ENCODE measurements around the gene ARNT2. TPM values are rescaled to one million over a fixed set of nuclear protein-coding genes. Genes with fewer than 3 reads are reported as not detected.

Gene ARNT2
- total RNA-seq, 1 donor from 2014 or later, result under 0.01 TPM

GRCh38 chr15:80551348-80551747, 147.2 kb downstream of the ARNT2 start:
- DNase-seq (ENCODE audit: low read depth in 2 of 2), result no peak

DNA sequence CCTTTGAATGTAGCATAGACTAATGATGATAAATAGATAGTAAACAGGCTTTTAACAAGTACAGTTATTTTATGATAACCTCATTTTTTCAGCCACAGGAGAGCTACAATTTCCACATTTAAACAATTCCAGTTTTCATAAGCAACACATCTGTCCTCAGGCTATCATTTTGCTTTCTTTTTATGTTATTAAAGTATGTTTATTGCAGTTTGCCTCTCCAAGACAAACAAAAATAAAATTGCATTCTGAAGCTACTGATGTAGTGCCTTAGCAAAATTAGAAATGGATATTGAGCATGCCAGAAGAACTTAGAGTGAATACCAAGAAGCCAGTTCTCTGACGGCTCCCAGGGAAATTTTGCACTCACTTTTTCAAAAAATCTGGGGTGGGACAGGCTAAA, 150.4 kb downstream of the ARNT2 start:
- DNase-seq (ENCODE audit: low read depth in 2 of 2), result no peak

GRCh38 chr15:80556694-80557367, 152.6 kb downstream of the ARNT2 start:
- no peak for DNase-seq (ENCODE audit: low read depth in 2 of 2)

GRCh38 chr15:80557441-80558234, 153.5 kb downstream of the ARNT2 start:
- DNase-seq (ENCODE audit: low read depth in 2 of 2), result no peak

- no peak for DNase-seq (ENCODE audit: low read depth in 2 of 2)
Observed at GRCh38 chr15:80558631-80559319, 154.6 kb downstream of the ARNT2 start.

- DNase-seq (ENCODE audit: low read depth in 2 of 2), result no peak
Observed at GRCh38 chr15:80559320-80559693, 155.1 kb downstream of the ARNT2 start.

DNA sequence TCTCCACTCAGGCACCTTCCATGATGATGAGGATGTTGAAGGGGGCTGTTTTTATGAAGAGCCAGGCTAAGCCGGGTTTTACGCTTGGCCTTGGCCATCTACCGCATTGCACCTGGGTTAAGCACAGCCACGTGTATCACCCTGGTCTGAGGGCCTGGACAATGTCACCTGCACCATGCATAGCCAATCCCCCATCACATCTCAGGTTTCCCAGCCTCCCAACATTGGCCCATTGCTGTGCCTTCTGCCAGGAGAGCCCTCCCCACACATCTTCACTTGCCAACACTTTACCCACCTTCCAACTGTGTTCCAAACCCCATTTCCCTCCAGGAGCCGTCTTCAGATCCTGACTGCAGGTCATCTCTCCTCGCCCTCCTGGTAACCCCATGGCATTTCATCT, 155.6 kb downstream of the ARNT2 start:
- DNase-seq (ENCODE audit: low read depth in 2 of 2), result no peak

DNA sequence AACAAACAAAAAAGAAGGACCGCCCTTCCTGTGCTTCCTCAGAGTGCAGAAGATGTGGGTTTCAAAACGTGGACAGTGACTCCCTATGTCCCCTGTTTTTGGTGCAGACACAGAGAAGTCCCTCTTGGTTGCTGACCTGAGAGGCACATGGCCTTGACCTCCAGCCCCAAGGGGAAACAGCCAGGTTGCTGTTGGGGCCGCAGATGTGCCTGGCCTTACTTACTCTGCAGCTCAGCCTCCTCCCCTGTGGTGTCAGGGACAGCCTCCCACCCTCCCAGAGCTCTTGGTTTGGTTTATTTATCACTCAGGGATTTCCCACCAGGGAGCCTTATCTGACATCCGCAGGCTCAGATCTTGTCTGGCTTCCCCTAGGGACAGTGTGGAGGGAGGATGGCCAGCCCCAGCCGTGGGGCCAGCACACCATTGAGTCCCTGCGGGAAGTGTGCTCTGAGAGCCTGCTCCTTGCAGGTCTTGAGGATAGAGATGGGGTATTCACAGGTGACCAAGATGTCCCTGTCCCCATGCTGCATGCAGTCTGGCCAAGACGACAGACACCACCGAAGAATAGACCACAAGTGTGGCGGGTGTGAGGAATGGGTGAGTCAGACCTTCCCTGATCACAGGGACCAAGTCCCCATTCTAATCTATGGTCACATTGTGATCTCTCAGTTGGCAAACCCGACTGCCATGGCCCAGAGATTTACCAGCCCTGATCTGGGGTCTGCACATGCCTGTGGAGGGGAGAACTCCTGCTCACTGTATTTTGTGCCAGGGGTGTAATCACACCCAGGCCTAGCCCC, 156.6 kb downstream of the ARNT2 start:
- DNase-seq (ENCODE audit: low read depth in 2 of 2), result no peak

DNA sequence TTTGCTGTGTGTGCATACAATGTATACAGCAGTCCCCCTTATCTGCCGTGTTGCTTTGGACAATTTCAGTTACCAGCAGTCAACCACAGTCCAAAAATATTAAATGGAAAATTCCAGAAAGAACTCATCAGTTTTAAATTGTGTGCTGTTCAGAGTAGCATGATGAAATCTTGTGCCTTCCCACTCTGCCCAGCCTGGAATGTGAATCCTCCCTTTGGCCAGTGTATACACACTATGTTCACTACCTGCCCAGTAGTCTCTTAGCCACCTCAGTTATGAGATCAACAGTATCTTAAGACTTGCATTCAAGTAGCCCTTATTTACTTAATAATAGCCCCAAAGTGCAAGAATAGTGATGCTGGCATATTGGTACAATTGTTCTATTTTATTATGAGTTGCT, 157.3 kb downstream of the ARNT2 start:
- no peak for DNase-seq (ENCODE audit: low read depth in 2 of 2)

- DNase-seq (ENCODE audit: low read depth in 2 of 2), result no peak
Observed at GRCh38 chr15:80562033-80562432, 157.9 kb downstream of the ARNT2 start.

DNA sequence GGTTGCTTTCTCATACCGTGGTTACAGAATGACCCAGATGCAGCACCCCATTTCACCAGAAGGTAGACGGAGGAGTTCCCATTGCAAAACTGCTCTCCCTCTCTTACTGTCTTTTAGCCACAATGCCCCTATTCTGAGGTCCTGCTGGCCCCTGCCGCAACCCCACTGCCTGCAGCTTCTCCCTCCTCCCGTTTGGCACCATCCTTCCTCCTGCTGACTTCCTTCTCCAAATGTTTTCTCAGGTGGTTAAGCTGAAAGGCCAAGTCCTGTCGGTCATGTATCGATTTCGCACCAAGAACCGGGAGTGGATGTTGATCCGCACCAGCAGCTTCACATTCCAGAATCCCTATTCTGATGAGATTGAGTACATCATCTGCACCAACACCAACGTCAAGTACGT, 158.7 kb downstream of the ARNT2 start:
- no peak for DNase-seq (ENCODE audit: low read depth in 2 of 2)

DNA sequence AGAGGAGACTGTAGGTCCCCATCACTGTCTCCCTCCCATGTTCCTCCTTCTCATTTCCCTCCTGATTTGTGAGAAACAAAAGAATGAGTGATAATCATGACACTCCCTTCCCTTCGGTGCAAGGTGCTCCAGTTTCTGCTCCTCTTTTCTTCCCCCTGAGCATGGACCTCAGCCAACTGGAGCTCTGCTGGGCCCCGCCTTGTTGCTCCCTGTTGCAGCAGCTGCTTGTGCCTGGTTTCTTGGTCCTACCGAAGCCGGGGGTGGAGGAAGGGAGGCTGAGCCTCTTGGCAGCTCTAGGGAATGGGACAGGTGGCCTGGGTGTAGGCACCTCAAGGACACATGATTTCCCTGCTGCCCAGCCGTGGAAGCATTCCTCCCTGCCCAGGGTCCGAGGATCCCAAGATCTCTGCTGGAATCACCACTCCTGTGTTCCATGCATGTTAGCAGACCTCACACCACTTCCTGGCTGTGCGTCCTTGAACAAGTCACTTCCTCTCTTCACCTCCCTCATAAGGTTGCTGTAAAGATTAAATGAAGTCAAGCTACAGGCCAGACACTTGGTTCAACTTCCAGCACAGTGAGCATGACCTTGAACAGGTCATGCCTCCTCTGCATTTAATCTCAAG, 159.3 kb downstream of the ARNT2 start:
- no peak for DNase-seq (ENCODE audit: low read depth in 2 of 2)

DNA sequence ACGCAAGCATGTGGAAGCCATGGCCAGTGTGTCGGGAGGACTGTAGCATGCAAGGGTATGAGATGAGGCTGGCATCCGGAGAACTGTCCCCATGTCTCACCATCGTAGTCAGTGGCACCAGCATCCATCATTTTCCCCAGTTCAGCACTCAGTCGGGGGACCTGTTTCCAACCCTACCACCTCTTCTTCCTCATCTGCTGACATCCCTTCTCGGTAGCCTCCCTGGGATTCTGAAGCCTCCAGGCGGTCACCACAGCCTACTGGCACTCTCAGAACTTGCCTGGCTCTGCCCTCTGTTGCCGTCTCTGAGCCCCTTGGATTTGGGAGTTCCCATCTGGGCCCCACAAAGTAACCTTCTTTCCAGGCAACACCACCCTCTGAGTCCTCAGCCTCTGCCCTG, 159.9 kb downstream of the ARNT2 start:
- no peak for DNase-seq (ENCODE audit: low read depth in 2 of 2)

DNA sequence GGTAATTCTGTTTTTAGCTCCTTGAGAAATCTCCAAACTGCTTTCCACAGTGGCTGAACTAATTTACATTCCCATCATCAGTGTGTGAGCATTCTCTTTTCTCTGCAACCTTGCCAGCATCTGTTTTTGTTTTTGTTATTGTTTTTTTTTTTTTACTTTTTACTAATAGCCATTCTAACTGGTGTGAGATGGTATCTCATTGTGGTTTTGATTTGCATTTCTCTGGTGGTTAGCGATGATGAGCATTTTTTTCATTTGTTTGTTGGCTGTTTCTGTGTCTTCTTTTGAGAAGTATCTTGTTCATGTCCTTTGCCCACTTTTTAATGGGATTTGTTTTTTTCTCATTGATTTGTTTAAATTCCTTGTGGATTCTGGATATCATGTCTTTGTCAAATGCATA, 161.2 kb downstream of the ARNT2 start:
- DNase-seq (ENCODE audit: low read depth in 2 of 2), result no peak

DNA sequence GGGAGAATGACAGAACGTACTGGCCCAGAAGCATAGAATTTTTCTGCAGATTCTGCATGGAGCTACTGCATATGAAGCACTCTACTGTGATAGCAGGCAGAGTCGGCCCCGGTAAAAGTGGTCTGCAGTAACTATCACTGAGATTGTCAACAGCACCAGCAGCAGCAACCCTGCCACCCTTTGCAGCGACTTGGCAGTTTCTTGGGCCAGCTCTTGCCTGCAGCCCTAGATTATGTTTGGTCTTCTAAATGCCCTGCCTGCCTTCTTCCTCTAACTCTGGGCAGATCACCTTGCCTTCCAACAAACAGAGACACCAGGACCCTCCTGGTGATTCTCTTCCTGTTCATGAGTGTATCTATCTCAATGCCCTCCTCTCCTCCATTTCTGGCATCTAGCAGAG, 161.8 kb downstream of the ARNT2 start:
- no peak for DNase-seq (ENCODE audit: low read depth in 2 of 2)

- DNase-seq (ENCODE audit: low read depth in 2 of 2), result peak; percentile 85 to 93
Observed at GRCh38 chr15:80567721-80568157, 163.6 kb downstream of the ARNT2 start.

- DNase-seq (ENCODE audit: low read depth in 2 of 2), result peak; percentile 46 to 64
Observed at GRCh38 chr15:80568298-80568697, 164.1 kb downstream of the ARNT2 start.

GRCh38 chr15:80568876-80569605, 164.9 kb downstream of the ARNT2 start:
- DNase-seq (ENCODE audit: low read depth in 2 of 2), result no peak

DNA sequence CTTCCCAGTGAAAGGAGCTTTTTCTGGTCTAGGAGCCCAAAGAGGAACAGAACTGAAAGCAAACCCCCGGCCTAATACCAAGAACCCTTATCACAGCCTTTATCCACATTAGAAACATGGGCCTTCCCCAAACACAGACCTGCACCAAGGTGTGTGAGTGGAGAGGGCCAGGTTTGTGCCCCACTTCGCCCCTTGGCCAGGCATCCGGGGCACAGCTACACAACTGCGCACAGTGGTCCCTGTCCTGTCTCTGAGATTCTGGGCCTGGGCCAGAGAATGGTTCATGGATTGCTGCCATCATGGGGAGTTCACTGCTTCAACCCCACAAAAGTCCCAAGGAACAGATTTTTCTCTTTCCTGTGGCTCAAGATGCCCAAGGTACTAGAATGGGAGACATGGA, 165.5 kb downstream of the ARNT2 start:
- no peak for DNase-seq (ENCODE audit: low read depth in 2 of 2)

DNA sequence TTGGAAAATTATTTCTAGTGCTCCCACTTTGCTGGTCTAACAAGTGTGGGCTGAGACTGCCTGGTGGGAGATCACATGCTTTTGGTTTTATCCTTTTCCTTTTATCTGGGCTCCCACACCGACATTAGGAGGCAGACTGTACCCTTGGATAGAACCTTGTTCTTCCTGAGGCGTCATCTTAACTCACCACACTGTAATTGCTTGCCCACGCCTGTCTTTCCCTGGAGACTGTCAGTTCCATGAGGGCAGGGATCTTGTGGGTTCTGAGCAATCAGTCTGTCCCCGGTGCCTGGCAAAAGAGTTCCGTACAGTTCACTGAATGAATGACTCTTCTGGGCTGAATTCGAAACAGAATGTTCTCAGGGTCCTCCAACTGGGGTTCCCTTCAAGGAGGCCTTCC, 166.4 kb downstream of the ARNT2 start:
- no peak for DNase-seq (ENCODE audit: low read depth in 2 of 2)

- no peak for DNase-seq (ENCODE audit: low read depth in 2 of 2)
Observed at GRCh38 chr15:80572337-80572736, 168.2 kb downstream of the ARNT2 start.
